ENCODE data around the gene ADCYAP1R1. TPM values are rescaled to one million over a fixed set of nuclear protein-coding genes. Genes with fewer than 3 reads are reported as not detected.

ADCYAP1R1 gene
- total RNA-seq, 1 experiment from 2014 or later, result 8.9 TPM

GRCh38 chr7:31022117-31022516 lies 30.0 kb upstream of the ADCYAP1R1 start:
- no peak overlapping the region for H3K18ac ChIP-seq (ENCODE audit: insufficient read length, low read depth, low read length)
- no CpG with 5 or more reads among the region's 4 CpGs for WGBS (ENCODE audit: extremely low coverage, insufficient read length, low lambda C conversion rate)
- Mint-ChIP-seq H3K36me3 (ENCODE audit: insufficient read depth in 1 of 3, low read depth in 3 of 3) (no peaks in the 10 kb centered on the region), H3K4me3 (no peak overlapping the region), H3K4me1 (peaks cover 42 to 47% of the 10 kb centered on the region in 2 experiments), H3K9me3 (no peaks in the 10 kb centered on the region), H3K27me3 (ENCODE audit: low read depth) (peaks cover 6% of the 10 kb centered on the region; the same call in 1 of the 2 replicates), H3K27ac (no peak overlapping the region)
- no peak overlapping the region for H3K9ac ChIP-seq (ENCODE audit: extremely low read depth, insufficient read length, low read length)
- no peak overlapping the region for H3K4ac ChIP-seq (ENCODE audit: low read depth, low read length)
- no peaks in the 10 kb centered on the region for H3K79me2 ChIP-seq (ENCODE audit: insufficient read depth, low read length)
- H3K79me1 ChIP-seq (ENCODE audit: insufficient read depth, low read depth, low read length, poor library complexity, severe bottlenecking), result no peaks in the 10 kb centered on the region
- H4K8ac ChIP-seq (replicated peaks; ENCODE audit: insufficient read length, low read depth, low read length), result no peak overlapping the region
- TF ChIP-seq CTCF (conservative IDR thresholded peaks at IDR 0.05), result no peak
- H3K56ac ChIP-seq (ENCODE audit: insufficient read length, low read depth, low read length), result no peak overlapping the region
- H4K91ac ChIP-seq (ENCODE audit: insufficient read length, low read depth, low read length), result no peak overlapping the region
- H2BK12ac ChIP-seq (ENCODE audit: insufficient read length, low read depth, low read length), result no peak overlapping the region
- no peak overlapping the region for H2AK5ac ChIP-seq (ENCODE audit: insufficient read length, low read length)
- no peaks in the 10 kb centered on the region for H3K23me2 ChIP-seq (ENCODE audit: insufficient read length, low read depth, low read length, poor library complexity, severe bottlenecking)
- H3K14ac ChIP-seq (ENCODE audit: insufficient read depth, low read length), result no peak overlapping the region
- no peak overlapping the region for H3K23ac ChIP-seq (ENCODE audit: insufficient read length, low read depth, low read length)
- no peaks in the 10 kb centered on the region for H3K27me3 ChIP-seq (ENCODE audit: insufficient read depth, low read length)
- H3K9me3 ChIP-seq (ENCODE audit: control insufficient read depth, low read depth, low read length), result no peaks in the 10 kb centered on the region
- H2BK20ac ChIP-seq (ENCODE audit: low read depth, low read length, poor library complexity, severe bottlenecking), result no peak overlapping the region
- H2BK120ac ChIP-seq (ENCODE audit: low read depth, low read length, poor library complexity, severe bottlenecking), result no peak overlapping the region
- no peak overlapping the region for H4K5ac ChIP-seq (ENCODE audit: insufficient read length, low read depth, low read length)
- H2AFZ ChIP-seq (ENCODE audit: low read length), result no peak overlapping the region
- H3K4me1 ChIP-seq (ENCODE audit: insufficient read depth, low read length), result peaks cover 8% of the 10 kb centered on the region
- H2BK5ac ChIP-seq (ENCODE audit: insufficient read length, low read length), result no peak overlapping the region
- no peak overlapping the region for H3T11ph ChIP-seq (ENCODE audit: low read length)
- H4K20me1 ChIP-seq (ENCODE audit: control insufficient read depth, insufficient read depth, insufficient read length), result no peaks in the 10 kb centered on the region
- no peak overlapping the region for H2BK15ac ChIP-seq (ENCODE audit: low read depth, low read length)
- no peak overlapping the region for H3K27ac ChIP-seq (ENCODE audit: insufficient read length, low read depth, low read length)
- no peak for DNase-seq
- no peak overlapping the region for H3K4me2 ChIP-seq (ENCODE audit: insufficient read depth, insufficient read length, low read length)
